Vagina (tissue), 2 donors: Measurements from ENCODE around the gene EOLA2. TPM values are rescaled to one million over a fixed set of nuclear protein-coding genes. Genes with fewer than 3 reads are reported as not detected.

ENCODE experiments used
- DNase-seq, 2 donors: peaks; one replicate each; pipeline ENCODE4 v3.0.0-alpha.2; 2017; ENCODE audit errors: extremely low spot score in 2 of 2
- H3K27ac ChIP-seq: fragments of 200-600 bp; sonication (generic); one replicate; pipeline ENCODE4 v1.5.1; 2019
- H3K27me3 ChIP-seq: fragments of 200-600 bp; sonication (generic); one replicate; pipeline ENCODE4 v1.5.1; 2019
- H3K36me3 ChIP-seq, 2 donors: fragments of 200-600 bp; sonication (generic); one replicate each; pipeline ENCODE4 v1.5.1; 2017 to 2019
- H3K4me1 ChIP-seq: fragments of 200-600 bp; sonication (generic); one replicate; pipeline ENCODE4 v1.5.1; 2019
- H3K4me3 ChIP-seq, 2 donors: fragments of 200-600 bp; sonication (generic); 1 replicate in 1 of 2; 2 replicates in 1 of 2; pipeline ENCODE4 v1.5.1; 2016 to 2019
- H3K9me3 ChIP-seq: fragments of 200-600 bp; sonication (generic); one replicate; pipeline ENCODE4 v1.5.1; 2019
- CTCF ChIP-seq, 3 experiments: fragments of 450-650 bp in 2 of 3; fragments of 200-600 bp in 1 of 3; sonication (generic) in 1 of 3; IDR thresholded peaks; one replicate each; pipeline ENCODE4 v1.5.1; 2017 to 2019; ENCODE audit warnings: antibody characterized with exemption in 3 of 3, mild to moderate bottlenecking in 2 of 3, moderate library complexity in 2 of 3
- POLR2A ChIP-seq, 2 donors: fragments of 450-650 bp; IDR thresholded peaks; one replicate each; pipeline ENCODE4 v1.6.1; 2017; ENCODE audit warnings: antibody characterized with exemption in 2 of 2, mild to moderate bottlenecking in 2 of 2, moderate library complexity in 2 of 2
- POLR2AphosphoS5 ChIP-seq, 2 donors: sonication (generic); formaldehyde crosslinking; IDR thresholded peaks; one replicate each; pipeline ENCODE4 v1.9.0; 2017; ENCODE audit warnings: antibody characterized with exemption in 2 of 2, mild to moderate bottlenecking in 2 of 2, low read depth in 1 of 2; ENCODE audit not compliant: insufficient read depth in 1 of 2
- intact Hi-C: fragments of 100-400 bp; cut with DNase I; formaldehyde crosslinking; loops from one replicate; pipeline ENCODE4 v1.15.1; 2023
- total RNA-seq: library from RNA; depleted of rRNA; stranded (reverse); fragments of >200 nt; gene quantifications from one replicate; pipeline ENCODE4 v1.2.3, GENCODE V29; 2016

EOLA2 gene
- total RNA-seq, 1 donor from 2014 or later = 15.5 TPM

- Histone ChIP-seq H3K36me3 (no peaks in the 10 kb centered on the region), H3K4me1 (no peaks in the 10 kb centered on the region), H3K27ac (no peak overlapping the region), H3K4me3 (no peak overlapping the region), H3K9me3 (no peaks in the 10 kb centered on the region), H3K27me3 (no peaks in the 10 kb centered on the region)
- no peak for DNase-seq
- TF ChIP-seq POLR2AphosphoS5 (IDR thresholded peaks at IDR 0.05; ENCODE audit: insufficient read depth in 1 of 2, low read depth in 1 of 2) = peak in 1 of 2 donors; percentile 20
- TF ChIP-seq CTCF (IDR thresholded peaks at IDR 0.05) = peak in 1 of 3 experiments; percentile 59
- TF ChIP-seq POLR2A (IDR thresholded peaks at IDR 0.05) = no peak
- intact Hi-C loops = no loop called here
Observed at GRCh38 chrX:149962859-149963757, 24.8 kb upstream of the EOLA2 start.

- TF ChIP-seq POLR2A (IDR thresholded peaks at IDR 0.05) = no peak
- TF ChIP-seq POLR2AphosphoS5 (IDR thresholded peaks at IDR 0.05; ENCODE audit: insufficient read depth in 1 of 2, low read depth in 1 of 2) = no peak
- TF ChIP-seq CTCF (IDR thresholded peaks at IDR 0.05) = no peak
- Histone ChIP-seq H3K27me3 (no peaks in the 10 kb centered on the region), H3K4me3 (no peak overlapping the region), H3K4me1 (no peaks in the 10 kb centered on the region), H3K27ac (no peak overlapping the region), H3K9me3 (no peaks in the 10 kb centered on the region), H3K36me3 (no peaks in the 10 kb centered on the region)
- DNase-seq = no peak
- intact Hi-C loops = no loop called here
Observed at GRCh38 chrX:149962010-149962409, 23.7 kb upstream of the EOLA2 start.

GRCh38 chrX:149961572-149961971 lies 23.3 kb upstream of the EOLA2 start:
- intact Hi-C loops = no loop called here

GRCh38 chrX:149950681-149951080 lies 12.4 kb upstream of the EOLA2 start:
- Histone ChIP-seq H3K36me3 (no peaks in the 10 kb centered on the region), H3K4me3 (no peak overlapping the region), H3K27ac (no peak overlapping the region), H3K27me3 (no peaks in the 10 kb centered on the region), H3K4me1 (no peaks in the 10 kb centered on the region), H3K9me3 (no peaks in the 10 kb centered on the region)
- intact Hi-C loops = loop anchor here (10.0 kb wide), 1 partner anchor 414 kb away; the partner anchor contains the start of gene MAMLD1
- TF ChIP-seq POLR2AphosphoS5 (IDR thresholded peaks at IDR 0.05; ENCODE audit: insufficient read depth in 1 of 2, low read depth in 1 of 2) (no peak), CTCF (IDR thresholded peaks at IDR 0.05) (no peak), POLR2A (IDR thresholded peaks at IDR 0.05) (no peak)
- DNase-seq = no peak

More at GRCh38 chrX:149961572-149961971, 23.3 kb upstream of the EOLA2 start:
- H3K4me3 ChIP-seq = no peak overlapping the region
- no peaks in the 10 kb centered on the region for H3K9me3 ChIP-seq
- DNase-seq = no peak
- no peaks in the 10 kb centered on the region for H3K4me1 ChIP-seq
- TF ChIP-seq POLR2A (IDR thresholded peaks at IDR 0.05) (no peak), CTCF (IDR thresholded peaks at IDR 0.05) (no peak)
- no peak overlapping the region for H3K27ac ChIP-seq
- no peaks in the 10 kb centered on the region for H3K27me3 ChIP-seq
- H3K36me3 ChIP-seq = no peaks in the 10 kb centered on the region
